Measurements from ENCODE around the gene BATF3.
"Not testable (repeated sequence)": the region's sequence is repeated elsewhere in the genome, so short reads cannot be mapped to it uniquely, and the experiment has no call there.

BATF3 gene

GRCh38 chr1:212652609-212653008 is 47.0 kb downstream of the BATF3 start:
- DNase-seq = no peak

DNA sequence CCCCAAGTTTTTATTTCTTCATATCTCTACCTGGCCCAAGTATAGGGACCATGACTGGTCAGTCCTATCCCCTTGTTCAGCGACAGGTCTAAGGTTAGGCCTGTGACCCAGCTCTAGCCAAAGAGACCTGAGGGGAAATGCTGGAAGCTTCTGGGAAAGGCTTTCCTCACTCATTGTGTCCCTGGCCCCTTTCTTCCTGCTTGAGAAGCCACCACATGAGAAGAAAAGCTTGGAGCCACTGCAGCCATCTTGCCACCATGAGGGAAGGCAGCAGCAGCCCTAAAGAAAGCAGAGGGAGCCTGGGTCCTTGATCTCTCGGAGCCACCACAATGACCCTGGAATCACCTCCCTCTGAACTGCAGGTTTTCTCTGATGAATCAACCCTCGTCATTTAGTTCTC is 47.7 kb downstream of the BATF3 start:
- no peak for DNase-seq

GRCh38 chr1:212651521-212651920 is 48.1 kb downstream of the BATF3 start:
- DNase-seq = no peak

- DNase-seq = peak; percentile 50
Measured at GRCh38 chr1:212650228-212650627, 49.4 kb downstream of the BATF3 start.

DNA sequence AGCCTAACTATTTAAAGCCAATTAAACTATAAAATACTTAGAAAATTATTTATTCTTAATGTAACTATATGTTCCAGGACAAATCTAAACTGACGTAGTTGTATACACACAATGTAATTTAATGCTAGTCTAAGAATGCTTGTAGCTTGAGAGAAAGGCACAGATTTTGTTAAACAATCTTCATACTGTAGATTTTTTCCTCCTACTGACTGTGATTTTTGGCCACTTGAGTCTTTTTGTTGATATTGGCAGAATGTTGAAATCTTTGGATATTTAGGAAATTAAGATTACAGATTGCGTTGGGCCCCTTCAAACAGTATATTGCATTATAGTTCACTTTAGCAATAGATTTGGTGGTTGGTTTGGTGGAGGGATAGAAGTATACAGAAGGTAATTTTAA is 50.6 kb downstream of the BATF3 start:
- no peak for DNase-seq

DNA sequence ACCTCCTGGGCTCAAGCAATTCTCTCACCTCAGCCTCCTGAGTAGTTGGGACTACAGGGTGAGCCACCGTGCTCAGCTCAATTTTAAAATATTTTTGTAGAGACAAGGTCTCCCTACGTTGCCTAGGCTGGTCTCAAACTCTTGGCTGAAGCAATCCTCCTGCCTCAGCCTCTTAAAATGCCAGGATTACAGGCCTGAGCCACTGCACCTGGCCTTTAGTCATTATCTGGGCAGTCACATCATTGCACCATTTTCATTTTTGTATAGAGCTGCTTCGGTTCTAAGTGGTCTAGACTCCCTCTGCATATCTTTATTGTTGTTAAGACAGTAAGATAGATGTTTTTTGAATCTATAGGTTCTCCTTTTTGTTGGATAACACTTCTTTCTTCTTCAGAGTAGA is 51.2 kb downstream of the BATF3 start:
- DNase-seq = no peak

GRCh38 chr1:212647004-212647403 is 52.6 kb downstream of the BATF3 start:
- no peak for DNase-seq

DNA sequence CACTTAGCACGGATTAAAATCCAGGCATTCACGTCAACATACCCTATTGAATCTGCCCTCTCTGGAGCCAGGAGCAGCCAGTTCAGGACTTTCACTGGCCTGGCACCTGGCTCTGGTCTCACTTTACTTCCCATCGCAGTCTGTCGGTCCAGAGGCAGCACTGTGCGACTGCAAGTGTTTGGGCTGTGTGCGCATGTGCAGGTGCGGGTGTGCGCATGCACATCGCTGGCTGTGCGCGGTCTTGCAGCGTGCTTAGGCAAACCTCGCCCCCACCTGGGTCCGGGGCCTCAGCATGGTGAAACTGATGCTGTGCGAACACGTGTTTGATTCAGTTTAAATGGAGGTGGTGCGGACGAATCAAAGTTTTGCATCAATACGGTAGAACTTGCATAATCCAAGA is 53.1 kb downstream of the BATF3 start:
- DNase-seq = no peak

DNA sequence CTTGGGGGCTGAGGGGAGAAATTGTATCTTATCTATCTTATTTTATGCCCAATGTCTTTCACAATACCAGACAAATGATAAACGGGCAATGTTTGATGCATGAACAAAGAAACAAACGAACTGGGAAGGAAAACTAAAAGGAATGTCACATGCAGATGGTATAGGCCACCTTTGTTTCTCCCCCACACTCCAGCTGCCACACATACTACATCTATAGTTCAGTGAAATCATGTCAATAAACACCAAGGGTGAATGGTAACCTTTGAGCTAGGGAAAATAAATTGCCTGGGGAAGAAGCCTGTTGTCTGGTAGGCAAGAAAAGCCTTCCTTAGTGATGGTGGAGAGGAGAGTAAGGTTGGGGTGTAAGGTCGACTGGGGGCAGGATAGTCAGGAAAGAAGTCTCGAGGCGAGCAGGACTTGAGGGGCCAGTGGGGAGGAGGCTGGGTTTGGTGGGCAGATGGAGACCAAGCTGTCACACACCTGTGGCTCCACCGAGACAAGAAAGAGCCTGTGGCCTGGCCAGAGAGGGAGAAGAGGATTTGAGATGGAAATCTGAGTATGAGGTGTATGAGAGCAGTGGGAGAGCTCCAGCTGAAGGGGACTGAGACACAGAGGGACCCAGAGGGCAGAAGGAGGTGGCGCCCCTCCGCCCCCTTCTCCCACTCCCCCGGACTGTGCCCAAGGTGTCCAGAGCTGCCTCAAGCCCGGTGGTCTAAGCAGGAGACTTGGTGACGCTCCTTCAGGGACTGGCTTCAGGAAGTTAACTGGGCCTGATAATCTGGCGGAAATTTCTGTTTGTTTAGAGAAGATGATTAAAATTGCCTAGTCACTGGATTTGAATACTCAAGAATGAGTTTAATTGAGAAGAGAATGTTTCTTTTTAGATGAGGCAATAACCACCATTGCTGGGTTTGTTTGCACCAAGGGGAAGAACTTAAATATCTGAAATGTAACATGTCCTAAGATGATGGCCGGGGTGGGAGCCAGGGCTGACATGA is 53.8 kb downstream of the BATF3 start:
- DNase-seq = no peak

DNA sequence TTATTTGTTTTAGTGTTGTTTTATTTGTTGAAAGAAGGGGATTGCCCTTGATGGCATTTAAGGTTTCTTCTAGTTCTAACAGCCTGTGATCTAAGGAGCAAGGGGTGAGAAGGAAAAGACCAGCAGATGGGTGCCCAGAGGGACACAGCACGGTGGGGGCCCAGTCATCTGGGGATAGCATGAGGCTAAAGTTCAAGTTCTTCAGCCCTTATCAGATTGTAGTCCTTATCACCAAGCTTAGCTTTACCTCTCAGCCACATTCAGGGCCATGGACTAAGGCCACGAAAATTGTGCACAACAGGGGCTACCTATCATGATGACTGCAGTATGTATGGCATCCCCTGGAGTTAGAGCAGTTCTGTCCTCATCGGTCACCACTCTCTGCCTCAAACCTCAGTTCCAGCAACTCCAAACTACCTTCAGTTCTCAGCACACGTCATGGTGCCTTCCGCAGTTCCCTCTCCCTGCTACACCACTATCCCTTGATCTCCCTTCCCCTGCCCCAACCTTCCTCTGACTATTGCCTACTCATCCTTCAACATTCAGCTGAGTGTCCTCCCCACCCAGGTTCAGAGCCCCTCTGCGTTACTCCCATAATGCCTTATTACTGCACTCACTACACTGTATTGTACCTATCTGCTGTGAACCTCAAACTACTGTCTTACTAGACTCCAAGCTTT is 54.6 kb downstream of the BATF3 start:
- DNase-seq = no peak

DNA sequence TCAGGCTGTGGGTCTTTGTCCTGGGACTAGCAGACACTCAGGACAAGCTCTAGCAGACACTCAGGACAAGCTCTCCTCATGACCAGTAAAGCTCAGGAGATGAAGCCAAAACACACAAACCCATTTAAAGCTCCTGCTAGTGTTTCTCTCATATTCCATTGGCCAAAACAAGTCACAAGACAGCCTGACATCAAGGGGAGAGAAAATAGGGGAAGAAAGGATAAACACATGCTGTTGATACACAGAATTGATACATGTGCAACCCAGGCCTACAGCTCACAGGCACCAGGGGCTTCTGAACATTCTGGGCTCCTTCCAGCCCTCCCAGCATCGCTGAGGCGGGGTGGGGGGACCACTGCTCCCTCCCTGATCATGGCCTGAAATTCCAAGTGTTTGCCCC is 55.8 kb downstream of the BATF3 start:
- no peak for DNase-seq

DNA sequence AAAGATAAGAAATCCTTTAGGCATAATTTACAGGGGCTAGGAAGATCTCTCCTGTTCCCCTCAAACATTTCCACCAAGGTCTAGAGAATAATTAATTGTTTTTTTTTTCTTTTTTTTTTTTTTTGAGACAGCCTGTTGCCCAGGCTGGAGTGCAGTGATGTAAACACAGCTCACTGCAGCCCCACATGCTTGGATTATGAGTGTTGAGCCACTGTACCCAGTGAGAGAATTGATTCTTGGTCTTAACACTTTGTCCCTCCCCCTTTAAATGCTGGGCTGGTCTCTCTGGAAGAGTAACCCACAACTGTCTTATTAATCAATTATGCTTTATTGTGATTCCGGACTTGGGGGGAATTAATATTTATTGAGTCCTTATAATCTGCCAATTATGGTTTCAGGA is 57.7 kb downstream of the BATF3 start:
- no peak for DNase-seq

DNA sequence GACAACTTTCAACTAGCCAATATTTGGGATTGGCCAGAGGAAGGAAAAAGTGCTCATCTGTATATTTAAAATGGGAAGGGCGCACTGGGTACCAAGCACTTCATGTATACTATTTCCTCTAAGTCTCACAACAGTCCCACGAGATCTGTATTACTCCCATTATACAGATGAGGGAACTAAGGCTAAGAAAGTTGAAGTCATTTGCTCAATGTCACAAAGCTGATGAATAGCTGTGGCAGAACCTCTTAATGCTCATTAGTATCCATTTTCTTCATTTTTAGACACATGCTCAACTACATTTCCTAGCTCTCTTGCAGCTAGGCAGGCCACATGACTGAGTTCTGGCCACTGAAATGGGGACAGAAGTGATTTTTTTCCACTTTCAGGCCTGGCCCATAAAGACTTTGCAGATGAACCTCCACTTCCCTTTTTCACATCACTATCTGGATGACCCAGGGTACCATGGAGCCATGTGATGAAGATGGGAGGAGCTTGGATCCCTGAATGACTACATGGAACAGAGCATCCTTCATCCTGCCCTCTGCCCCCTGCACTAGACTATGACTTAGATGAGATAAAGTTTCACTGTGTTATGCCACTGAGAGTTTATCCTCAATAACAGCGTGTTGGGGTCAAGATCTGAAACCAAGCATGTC is 59.3 kb downstream of the BATF3 start:
- no peak for DNase-seq

- DNase-seq = not testable (repeated sequence)
Measured at GRCh38 chr1:212639524-212639923, 60.1 kb downstream of the BATF3 start.

- DNase-seq = no peak
Measured at GRCh38 chr1:212638492-212639151, 61.0 kb downstream of the BATF3 start.

GRCh38 chr1:212637902-212638301 is 61.7 kb downstream of the BATF3 start:
- DNase-seq = no peak

All from NCI-H1105 treated with DMSO at 0.1 percent for 48 hours (cell line).